Posterior vena cava (tissue), 2 donors: ENCODE measurements around the gene NAA38. TPM values are rescaled to one million over a fixed set of nuclear protein-coding genes. Genes with fewer than 3 reads are reported as not detected.
A peak's percentile ranks its signal among the peaks of the same experiment; 100 is the strongest.
"Not testable (repeated sequence)": the region's sequence is repeated elsewhere in the genome, so short reads cannot be mapped to it uniquely, and the experiment has no call there.

ENCODE experiments used
- DNase-seq: peaks from one replicate; pipeline ENCODE4 v3.0.0-alpha.2; 2020; ENCODE audit warnings: low spot score
- intact Hi-C, 2 donors: fragments of 100-400 bp; cut with DNase I; formaldehyde crosslinking; loops; one replicate each; pipeline versions ENCODE4 v1.14.1 to v1.14.2; 2022 to 2023
- total RNA-seq, 2 donors: library from RNA; stranded (reverse); fragmentation: NEBNext Ultra II Directional; extraction: Animal tissue kit (Norgen Biotek cat#: 25700); gene quantifications; one replicate each; pipeline ENCODE4 v1.2.1, GENCODE V29; 2021
- donor health status: DM: yes; HTN: yes; CAD: no.
- donor health status: DM: yes; HTN: yes; CAD: no.

The NAA38 gene
- total RNA-seq, 2 donors from 2014 or later = 65.2 to 79.7 TPM

DNA sequence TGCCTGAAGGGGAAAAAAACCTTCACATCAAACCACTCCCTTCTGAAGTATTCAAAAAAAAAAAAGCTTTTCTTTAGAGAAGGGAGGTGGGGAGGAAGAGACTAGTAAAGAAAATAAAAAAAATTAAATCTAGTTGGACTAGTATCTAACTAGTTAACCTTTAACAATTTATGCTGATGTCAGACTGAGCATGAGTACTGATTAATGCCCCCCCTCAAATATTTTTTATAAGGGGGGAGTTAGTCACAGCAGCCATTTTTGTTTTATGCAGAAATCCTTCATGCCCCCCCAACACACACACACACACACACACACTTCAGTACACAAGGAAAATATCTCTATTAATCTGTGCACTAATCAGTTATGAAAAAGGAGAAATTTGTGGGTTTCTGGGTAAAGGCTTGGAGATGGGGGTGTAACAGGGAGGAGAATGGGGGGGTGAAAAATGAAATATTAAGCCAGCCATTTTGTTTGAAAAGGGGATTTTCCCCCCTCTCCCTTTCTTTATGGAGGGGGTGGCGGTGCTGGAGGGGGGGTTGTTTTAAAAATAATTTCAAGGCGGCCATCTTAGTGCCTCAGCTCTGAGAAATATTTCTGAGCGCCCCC, 26.5 kb upstream of the NAA38 start:
- DNase-seq = peak; percentile 52
- intact Hi-C loops = no loop called here

DNA sequence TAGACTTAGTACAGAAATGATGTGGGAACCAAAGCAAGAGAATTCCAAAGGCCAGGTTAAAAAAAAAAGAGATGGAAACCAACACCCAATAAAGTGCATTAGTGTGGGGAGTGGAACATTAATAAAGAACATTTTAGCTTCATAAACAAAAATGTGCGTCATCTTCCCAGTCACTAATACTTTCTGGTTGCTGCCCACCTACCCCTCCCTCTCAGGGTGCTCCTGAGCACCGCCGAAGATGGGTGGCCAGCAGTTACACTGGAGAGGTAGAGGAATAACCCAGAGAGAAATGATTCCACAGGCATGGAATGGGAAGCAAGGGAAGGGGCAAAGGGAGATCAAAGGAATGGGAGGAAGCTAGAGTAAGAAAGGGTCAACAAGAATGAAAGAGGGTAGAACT, 25.3 kb upstream of the NAA38 start:
- intact Hi-C loops = no loop called here
- DNase-seq = peak; percentile 22

DNA sequence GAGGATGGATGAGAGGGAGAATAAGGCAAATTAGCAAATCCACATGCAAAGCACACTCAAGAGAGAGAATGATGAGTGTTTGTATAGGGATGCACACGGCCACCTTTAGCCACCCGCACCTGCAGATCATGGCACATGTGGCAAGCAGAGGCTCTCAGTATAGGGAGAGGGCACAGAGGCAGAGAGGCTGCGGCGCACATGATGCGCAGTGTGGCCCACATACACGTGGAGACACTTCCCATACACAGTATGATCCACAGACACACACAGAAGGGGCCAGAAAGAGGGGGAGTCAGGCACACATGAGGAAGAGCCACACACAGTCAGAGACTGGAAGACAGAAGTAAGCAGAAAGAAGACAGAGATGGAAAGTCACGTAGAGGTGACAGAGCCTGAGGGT, 24.7 kb upstream of the NAA38 start:
- intact Hi-C loops = no loop called here
- DNase-seq = peak; percentile 26

DNA sequence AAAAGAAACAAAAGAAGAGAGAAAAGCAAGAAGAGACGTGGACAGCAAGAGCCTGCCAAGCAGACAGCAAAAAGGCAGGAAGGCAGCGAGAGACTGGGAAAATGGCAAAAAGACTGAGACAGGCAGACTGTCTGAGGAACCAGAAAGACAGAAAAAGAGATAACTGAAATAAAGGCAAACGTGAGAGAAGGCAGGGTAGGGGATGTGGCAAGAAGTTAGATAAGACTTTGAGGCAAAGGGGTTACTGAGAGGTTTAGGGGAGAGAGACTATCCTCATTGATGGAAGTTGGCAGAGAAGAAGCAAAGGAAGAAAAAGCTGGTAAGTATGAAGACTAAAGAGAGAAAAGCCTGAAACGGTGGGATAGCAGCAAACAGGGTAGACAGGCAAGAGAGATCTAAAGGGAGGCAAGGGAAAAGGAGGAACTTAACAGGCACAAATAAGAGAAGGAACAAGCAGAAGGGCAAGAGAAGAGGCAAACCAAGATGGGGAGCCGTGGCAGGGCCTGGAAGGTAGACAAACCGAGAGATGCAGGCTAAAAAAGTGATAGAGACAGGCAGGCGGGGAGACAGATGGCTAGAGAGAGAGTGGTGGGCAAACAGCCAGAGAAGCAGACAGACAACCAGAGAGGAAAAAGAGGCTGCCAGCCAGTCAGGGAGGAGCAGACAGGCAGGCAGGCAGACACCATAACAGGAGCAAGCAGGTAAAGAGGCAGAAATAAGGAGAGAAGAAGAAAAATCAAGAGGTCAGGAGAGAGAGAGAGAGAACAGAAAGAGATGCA, 24.1 kb upstream of the NAA38 start:
- DNase-seq = peak; percentile 48
- intact Hi-C loops = no loop called here

DNA sequence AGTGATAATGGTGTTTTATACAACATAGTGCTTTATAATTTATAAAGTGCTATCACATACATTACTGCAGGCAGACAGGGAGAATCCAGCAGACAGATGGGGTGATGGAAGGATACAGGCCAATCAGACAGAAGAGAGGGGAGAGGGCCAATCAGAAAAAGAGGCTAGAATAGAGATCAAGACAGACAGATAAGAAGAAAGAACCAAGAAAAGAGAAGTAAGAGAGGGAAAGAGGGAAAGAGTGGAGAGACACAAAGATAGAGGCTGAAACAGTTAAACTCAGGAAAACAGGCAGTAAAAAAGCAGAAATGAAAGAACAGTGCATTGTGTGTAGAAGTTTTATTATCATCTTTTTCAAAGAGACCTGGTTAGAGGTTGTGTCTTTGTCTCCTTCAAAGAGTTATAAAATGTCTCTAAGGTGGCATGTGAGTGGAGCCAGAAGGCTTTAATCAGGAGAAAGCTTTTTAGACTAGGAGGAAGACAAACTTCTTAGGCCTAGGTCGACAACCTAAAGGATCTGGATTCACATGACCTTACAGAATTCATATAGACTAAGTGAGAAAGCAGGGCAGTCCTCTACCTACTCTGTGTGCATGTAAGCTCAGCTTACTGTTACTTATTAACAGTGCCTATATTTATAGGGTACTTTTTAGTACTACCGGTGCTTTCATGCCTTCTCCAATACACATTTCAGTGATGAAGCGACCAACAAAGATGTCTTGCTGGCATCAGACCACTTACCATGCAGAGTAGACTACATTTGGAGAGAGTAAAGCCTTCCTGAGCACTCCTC, 22.9 kb upstream of the NAA38 start:
- intact Hi-C loops = no loop called here
- DNase-seq = no peak

DNA sequence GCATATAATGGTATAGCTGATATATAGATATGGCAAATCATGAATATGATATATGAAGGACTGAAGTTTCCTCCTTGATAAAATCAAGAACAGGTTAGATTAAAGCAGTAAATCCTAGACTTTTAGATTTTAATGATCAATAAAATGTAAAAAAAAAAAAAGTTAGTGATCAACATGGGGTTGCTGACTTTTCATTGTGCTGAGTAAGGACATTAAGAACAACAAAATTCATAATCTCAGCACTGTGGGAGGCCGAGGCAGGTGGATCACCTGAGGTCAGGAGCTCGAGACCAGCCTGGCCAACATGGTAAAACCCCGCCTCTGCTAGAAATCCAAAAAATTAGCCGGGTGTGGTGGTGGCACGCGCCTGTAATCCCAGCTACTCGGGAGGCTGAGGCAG, 20.9 kb upstream of the NAA38 start:
- intact Hi-C loops = no loop called here
- peak; percentile 14 for DNase-seq

DNA sequence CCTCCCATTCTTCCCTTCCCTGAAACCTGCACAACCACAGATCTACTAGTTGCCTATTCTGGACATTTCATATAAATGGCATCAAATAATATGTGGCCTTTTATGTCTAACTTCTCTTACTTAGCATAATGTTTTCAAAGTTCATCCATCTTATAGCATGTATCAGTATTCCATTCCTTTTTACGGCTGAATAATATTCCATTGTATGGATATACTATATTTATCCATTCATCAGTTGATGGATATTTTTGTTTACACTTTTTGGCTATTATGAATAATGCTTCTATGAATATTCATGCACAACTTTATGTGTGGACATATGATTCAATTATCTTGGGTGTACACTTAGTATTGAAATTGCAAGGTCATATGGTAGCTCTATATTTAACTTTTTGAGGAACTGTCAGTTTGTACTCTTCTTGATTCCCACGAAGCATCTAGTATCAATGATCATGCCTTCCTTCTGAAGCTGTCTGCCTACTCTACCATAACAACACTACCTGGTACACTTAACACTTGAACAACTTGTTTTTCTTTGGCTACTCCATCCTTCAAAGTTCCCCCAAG, 18.5 kb upstream of the NAA38 start:
- intact Hi-C loops = no loop called here
- no peak for DNase-seq

DNA sequence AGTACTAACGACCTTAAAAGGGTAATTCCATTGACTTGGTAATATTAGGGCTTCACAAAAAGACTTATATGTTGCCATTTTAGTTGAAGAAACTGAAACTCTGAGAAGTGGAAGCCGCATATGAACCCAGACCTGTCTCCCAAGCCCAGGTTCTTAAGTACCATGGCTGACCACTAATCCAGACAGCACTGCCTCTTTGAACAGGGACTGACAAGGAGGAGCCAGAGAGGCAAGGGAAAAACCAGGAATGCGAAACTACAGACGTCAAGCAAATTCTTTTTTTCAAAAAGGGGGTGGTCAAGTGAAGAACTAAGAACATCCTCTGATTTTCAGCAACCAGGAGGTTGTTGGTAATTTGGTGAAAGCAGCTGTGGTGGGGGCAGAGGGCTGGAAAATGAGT, 15.7 kb upstream of the NAA38 start:
- no peak for DNase-seq
- intact Hi-C loops = no loop called here

DNA sequence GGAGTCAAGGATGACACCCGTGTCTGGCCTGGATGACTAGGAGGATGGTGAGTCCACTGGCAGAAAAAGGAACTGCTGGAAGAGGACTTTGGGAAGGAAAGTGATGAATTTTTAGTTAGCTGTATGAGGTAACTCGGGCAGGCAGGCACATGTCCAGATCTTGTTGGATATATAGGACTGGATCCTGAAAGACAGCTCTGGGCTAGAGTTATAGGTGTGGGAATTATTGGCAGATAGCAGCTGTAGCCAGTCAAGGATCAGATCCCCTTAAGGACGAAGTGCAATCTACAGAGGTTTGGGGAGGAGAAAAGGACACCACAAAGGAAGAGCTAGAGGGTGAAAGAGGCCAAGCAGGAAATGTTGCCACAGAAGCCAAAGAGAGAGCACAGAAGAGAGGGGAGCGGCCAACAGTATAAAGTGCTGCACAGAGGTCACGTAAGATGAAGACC, 10.5 kb upstream of the NAA38 start:
- intact Hi-C loops = no loop called here
- no peak for DNase-seq

DNA sequence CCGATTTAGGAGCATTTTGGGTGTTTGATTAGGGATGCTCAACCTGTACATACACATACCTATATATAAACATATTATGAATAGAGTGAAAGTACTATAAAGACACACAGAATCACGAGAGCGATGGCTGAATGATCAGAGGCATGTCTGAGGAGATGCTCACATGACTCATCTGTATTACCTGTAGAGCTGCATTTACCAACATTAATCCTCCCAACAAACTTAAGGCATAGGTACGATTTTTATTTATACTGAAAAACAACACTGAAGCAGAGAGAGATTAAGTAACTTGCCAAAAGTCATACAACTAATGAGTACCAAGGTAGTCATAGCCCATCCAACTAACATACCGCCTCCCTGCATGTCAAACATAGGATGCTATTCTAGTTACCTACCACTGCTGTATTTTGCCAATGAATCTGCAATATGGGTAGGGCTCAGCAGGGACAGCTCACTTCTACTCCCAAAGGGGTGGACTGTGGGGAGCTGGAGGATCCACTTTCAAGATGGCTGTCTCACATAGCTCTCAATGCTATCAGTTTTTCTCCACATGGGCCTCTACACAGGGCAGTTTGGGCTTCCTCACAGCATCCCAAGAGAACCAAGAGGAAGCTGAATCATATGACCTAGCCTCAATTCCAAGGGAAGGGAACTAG, 7.8 kb upstream of the NAA38 start:
- intact Hi-C loops = loop anchor here (5.0 kb wide), 2 partner anchors 43 to 122 kb away; no protein-coding TSS in a partner anchor
- DNase-seq = no peak

DNA sequence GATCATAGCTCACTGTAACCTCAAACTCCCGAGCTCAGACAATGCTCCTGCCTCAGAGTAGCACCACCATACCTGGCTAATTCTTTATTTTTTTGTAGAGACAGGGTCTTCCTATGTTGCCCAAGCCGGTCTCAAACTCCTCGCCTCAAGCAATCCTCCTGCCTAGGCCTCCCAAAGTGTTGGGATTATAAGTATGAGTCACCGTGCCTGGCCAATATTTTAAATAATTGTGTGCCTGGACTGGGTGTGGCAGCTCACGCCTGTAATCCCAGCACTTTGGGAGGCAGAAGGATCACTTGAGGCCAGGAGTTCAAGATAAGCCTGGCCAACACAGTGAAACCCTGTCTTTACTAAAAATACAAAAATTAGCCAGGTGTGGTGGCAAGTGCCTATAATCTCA, 7.0 kb upstream of the NAA38 start:
- DNase-seq = not testable (repeated sequence)
- intact Hi-C loops = loop anchor here (5.0 kb wide), 2 partner anchors 42 to 123 kb away; no protein-coding TSS in a partner anchor

DNA sequence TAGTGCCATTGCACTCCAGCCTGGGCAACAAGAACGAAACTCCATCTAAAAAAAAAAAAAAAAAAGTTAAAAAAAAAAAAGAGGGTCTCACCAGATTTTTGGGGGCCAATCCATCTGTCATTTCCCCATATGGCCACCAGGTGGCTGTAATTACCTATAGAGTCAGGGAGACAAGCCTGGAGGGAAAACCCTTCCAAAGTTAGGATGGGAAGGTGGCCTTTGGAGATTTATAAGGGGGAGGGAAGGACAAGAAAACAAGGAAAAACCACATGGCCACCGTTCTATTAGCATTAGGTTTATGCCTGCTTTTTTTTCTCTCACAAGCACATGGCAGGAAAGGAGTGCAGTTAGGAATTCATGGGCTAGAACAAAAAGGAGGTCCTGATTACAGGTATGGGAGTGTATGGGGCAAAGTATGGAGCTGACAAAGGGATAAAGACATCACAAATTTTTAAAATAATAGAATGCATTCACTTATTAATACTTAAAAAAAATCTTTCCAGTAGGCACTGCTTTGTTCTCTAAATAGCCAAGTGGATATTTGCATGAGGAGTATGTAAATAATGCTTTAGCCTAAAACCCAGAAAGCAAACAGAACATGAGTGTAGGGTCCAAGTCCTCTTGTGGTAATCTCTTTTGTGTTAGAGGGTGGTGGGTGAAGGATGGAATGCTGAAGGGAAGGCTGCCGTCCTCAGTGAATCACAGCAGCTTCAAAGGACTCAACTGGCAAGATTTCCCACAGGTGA, 5.5 kb upstream of the NAA38 start:
- DNase-seq = no peak
- intact Hi-C loops = loop anchor here (5.0 kb wide), 2 partner anchors 41 to 124 kb away; no protein-coding TSS in a partner anchor

DNA sequence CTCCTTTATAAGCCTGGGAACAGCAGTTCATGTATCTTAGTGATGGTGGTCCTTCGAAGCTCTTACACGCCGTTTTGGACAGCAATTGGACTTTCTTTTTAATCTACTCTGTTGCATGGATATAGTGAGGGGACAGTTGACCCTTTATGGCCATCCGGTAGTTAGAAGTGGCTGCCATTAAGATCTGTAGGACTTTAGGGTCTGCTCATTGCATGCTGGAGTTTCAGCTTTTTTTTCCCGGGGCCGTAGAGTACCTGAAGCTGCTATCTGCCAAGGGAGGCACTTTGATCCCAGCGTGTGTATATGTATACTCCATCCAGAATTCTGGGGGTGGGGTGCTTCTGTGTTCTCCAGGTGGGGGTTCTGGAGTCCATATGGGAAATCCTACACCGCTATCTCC, 1.7 kb upstream of the NAA38 start:
- intact Hi-C loops = loop anchor here in 1 of 2 donors (10.0 kb wide), 1 partner anchor 114 kb away; no protein-coding TSS in a partner anchor
- no peak for DNase-seq

DNA sequence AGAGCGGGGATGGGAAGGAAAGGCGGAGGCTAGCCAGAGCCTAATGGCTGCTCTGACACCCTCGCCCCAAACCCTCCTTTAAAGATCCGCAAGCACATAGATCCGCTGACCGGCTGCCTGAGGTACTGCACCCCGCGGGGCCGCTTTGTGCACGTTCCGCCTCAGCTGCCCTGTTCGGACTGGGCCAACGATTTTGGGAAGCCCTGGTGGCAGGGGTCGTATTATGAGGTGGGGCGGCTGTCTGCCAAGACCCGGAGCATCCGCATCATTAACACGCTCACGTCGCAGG, 1.1 kb upstream of the NAA38 start:
- DNase-seq = peak; percentile 86
- intact Hi-C loops = loop anchor here in 1 of 2 donors (10.0 kb wide), 1 partner anchor 114 kb away; no protein-coding TSS in a partner anchor

DNA sequence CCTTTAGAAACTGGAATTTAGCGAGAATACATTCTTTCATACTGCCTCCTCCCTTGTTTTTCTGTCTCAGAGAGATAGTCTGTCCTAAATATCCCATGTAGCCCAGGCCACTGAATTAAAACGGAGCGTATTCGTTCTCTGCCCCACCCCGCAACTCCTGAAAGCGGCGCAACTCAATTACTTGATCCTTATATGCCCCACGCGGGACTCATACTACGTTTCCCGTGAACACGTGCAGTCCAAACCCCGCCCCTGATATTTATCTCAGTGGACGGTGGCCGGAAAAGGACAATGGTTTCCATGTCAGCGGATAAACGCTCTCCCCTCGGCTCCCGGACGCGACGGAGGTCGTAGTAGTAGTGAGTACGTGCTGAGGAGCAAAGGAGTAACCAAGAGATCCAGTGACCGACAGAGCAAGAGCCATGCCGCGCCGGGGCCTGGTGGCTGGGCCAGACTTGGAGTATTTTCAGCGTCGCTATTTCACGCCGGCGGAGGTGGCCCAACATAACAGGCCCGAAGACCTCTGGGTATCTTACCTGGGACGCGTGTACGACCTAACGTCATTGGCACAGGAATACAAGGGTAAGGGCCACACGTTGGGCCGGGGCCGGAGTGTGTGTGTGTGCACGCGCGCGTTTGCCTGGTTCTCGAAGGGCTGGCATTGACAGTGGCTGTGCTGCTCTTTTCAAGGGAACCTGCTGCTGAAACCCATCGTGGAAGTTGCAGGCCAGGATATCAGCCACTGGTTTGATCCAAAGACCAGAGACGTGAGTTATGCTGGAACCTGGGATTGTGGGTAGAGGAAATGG, 558 bp upstream of the NAA38 start, which contains the start of gene CYB5D1:
Gene CYB5D1 (plus strand): TSS at position 291 of the 809 bp plus-strand sequence. CDS start 132 bp downstream, at position 423.
- peak; percentile 96 for DNase-seq
- intact Hi-C loops = loop anchor here in 1 of 2 donors (10.0 kb wide), 1 partner anchor 113 kb away; no protein-coding TSS in a partner anchor

DNA sequence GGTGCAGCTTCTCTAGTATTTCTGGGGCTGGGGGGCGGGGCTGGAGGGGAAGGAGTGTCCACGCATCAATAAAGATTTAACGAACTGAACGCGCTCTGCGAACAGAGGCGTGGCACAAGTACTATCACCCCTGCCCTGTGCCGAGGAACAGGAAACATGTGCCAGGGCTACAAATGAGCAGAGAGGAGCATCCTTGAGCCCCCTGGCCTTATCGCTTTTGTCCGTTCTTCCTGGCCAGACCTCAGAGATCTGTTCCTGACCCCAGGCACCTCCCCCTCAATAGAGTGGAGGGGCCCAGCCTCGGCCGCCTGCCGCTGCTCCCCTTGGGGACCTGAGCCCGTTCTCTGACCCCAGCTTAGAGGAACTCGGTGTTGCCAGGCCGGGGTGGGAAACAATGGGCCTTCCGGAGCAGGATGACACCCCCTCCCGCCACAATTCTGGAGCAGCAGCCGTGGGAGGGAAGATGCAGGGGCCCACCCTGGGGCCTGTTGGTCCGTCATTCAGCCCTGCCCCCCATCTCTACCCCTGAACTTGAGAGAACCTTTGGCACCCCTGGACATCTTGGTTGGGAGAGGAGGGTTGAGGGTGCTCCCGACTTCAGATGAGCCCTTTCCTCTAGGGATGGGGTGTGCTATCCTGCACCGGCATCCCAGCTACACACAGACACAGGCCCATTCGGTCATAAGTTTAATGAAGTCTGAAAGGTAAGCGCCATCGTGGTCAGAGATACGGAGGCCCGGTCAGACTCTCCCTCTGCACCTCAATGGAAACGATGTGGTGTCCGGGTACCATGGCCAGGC, 1.1 kb downstream of the NAA38 start:
- DNase-seq = peak; percentile 90
- intact Hi-C loops = loop anchor here in 1 of 2 donors (10.0 kb wide), 1 partner anchor 111 kb away; no protein-coding TSS in a partner anchor

DNA sequence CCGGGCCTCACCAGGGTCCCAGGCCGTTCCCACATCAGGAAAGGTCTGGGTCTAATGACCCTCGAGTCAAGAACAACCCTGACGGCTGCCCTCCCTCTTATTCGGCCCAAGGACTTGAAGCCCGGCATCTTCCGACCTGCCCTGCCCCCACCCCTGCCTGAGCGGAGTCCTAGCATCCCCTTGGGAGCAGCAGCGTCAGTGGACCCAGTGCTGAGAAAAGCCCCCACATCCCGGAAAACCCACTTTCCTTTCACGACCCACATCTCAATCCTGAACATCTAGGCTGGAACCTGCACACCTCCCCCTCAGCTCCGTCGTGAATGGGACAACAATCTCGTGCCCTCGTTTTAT, 1.7 kb downstream of the NAA38 start:
- intact Hi-C loops = loop anchor here in 1 of 2 donors (10.0 kb wide), 1 partner anchor 111 kb away; no protein-coding TSS in a partner anchor
- no peak for DNase-seq
